HG03442 (cell line): ENCODE data around the gene B3GNT9.

Source experiments
- ATAC-seq: cut with Tn5 transposase; IDR thresholded peaks from one replicate; pipeline ENCODE4 v1.9.1; 2021; ENCODE audit warnings: mild to moderate bottlenecking, moderate library complexity; ENCODE audit not compliant: unreplicated experiment

Gene B3GNT9, protein sequence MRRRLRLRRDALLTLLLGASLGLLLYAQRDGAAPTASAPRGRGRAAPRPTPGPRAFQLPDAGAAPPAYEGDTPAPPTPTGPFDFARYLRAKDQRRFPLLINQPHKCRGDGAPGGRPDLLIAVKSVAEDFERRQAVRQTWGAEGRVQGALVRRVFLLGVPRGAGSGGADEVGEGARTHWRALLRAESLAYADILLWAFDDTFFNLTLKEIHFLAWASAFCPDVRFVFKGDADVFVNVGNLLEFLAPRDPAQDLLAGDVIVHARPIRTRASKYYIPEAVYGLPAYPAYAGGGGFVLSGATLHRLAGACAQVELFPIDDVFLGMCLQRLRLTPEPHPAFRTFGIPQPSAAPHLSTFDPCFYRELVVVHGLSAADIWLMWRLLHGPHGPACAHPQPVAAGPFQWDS

DNA sequence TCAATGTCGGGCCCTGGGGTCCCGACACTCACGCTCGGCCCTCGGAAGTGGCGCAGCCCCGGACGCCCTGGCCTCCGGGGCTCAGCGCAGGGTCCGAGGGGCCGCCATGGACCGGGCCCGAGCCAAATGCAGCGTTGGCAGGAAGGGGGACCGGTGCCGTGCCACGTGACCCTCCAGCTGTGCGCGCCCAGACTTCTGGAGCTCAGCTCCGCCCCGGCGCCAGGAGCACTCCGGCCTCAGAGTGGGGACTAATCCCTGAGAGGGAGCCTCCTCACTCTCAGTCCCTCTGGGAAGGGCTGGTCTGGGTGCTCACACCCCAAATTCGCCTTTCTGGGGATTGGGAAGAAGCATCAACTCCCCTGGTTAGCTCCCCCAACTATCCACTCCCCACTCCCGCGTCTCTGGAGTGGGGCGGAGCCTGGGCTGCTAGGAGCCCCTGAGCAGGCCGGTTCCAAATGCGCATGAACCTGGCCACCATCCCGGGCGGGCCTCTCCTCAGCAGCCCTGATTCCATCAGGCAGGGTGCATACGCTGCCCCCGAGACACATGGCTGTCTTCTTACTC lies at the start of gene B3GNT9:
B3GNT9 (minus strand) TSS at position 166 of the 564 bp plus-strand sequence. CDS start 513 bp downstream, outside the sequence.
- peak; percentile 49 for ATAC-seq

DNA sequence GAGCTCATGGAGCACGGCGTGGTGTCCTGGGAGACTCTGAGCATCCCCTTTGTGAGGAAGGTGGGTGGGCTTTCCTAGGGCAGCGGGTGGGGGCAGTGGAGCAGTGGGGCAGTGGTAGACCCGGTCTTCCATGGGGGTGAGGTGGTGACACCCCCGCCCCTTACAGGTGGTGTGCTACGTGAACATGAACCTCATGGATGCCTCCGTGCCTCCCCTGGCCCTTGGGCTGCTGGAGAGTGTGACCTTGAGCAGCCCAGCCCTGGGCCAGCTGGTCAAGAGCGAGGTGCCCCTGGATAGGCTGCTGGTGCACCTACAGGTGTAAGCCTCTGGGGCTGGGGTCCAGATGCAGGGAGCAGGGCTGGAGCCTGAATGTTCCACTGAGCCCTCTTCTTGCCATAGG lies 49.7 kb upstream of the B3GNT9 start:
- no peak for ATAC-seq

DNA sequence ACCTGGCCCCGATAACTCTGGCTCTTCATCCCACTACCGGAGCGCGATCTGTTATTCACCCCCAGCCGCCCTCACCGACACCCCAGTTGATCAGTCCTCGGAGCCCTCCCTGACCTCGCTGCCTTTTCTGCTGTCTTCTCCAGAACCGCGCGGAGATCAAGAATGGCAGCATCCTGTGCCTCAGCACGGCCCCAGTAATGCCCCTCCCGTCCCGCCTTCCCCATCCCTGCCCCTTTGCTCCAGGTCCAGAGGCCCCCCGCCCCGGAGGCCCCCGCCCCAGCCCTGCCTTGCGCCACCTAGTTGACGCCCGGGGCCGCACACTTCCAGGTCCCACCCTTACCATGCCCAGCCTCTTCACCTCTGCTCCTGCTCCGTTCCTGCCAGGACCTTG lies 49.0 kb upstream of the B3GNT9 start:
- no peak for ATAC-seq

DNA sequence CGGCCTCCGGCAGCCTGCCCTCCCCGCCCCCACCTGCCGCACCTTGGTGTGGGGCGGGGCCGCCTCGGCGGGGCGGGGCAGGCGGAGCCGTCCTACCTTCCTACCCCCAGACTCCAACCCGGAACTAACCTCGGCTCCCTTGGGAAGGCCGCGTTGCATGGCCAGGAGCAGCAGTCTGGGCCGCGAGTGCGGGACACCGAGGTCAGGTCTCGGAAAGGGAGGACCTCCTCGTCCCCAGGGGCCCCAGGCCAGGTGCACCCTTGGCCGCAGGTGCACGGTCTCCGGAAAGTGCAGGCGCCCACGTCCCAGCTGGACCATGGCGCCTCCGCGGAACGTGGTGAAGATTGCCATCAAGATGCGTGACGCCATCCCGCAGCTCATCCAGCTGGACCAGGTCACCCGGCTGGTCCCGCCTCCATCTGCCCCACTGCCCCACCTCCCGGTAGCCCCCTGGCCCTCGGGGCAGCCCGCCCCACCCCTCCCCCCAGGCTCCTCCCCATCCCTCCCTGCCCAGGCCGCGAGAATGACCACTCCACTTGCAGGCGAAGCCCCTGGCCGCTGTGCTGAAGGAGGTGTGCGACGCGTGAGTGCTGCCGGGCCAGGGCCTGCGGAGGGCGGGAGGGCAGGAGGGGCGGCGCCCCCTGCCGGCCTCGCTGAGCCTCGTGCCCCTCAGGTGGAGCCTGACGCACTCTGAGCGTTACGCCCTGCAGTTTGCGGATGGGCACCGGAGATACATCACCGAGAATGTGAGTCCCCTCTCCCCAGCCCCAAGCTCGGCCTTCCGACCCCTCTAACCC lies 48.4 kb upstream of the B3GNT9 start, which contains the start of gene ELMO3:
ELMO3 (plus strand) TSS at position 121 of the 797 bp plus-strand sequence; CDS start at position 317, 196 bp downstream.
- no peak for ATAC-seq

DNA sequence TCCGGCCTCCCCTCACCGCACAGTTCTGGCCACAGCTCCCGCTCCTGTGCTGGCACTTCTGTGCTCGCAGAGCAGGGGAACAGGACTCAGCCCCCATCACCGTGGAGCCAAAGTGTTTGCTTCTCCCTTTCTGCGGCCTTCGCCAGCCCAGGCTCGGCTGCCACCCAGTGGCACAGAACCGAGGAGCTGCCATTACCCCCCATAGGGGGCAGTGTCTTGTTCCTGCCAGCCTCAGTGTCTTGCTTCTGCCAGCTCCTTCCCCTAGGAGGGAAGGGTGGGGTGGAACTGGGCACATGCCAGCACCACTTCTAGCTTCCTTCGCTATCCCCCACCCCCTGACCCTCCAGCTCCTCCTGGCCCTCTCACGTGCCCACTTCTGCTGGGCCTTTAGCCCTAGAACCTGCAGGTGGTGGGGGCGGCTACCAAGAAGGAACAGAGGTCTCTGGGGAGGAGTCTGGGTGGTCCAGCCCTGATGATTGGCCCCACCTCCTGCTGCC lies 47.5 kb upstream of the B3GNT9 start:
- ATAC-seq = no peak

DNA sequence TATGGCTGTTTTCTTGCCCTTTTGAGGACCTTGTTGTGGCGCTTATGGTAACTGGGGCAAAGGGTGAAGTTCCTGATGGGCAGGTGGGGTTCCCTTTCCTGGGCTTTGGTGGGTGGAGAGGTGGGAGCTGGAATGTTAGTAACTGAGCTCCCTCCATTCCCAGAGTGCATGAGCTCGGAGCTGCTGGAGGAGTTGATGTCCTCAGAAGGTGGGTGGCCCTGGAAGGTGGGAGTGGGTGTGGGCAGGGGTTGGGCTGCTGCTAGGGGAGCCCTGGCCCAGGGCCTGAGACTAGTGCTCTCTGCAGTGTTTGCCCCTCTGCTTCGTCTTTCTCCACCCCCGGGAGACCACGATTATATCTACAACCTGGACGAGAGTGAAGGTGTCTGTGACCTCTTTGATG lies 46.9 kb upstream of the B3GNT9 start:
- no peak for ATAC-seq

DNA sequence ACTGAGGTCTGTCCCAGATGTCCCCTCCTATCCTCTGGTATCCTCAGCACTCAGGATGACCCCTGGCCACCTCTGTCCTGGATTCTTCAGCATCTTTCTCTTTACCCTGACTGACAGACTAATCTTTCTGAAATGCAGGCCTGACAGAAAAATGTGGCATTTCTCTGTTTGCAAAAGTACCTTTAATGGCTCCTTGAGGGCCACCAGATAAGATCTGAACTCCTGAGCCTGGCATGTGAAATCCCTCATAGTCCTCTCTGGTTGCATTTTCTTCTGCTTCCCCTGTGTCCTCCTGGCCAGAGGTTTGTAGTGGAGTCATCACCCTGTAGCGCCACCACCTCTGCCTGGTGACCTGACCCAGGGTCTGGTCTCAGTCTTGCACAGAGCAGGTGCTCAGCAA lies 46.1 kb upstream of the B3GNT9 start:
- no peak for ATAC-seq

DNA sequence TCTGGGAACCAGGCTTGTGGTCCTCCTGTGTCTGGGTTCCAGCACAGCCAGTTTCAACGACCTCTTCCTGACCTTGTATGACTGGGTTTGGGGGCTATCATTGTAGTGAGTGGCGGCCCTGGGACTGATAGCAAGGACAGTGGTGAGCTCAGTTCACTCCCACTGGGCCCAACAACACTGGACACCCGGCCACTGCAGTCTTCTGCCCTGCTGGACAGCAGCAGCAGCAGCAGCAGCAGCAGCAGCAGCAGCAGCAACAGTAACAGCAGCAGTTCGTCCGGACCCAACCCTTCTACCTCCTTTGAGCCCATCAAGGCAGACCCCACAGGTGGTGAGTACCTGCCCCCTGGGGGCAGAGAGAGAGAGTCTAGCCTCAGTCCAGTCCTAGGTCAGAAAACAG lies 44.9 kb upstream of the B3GNT9 start:
- no peak for ATAC-seq

DNA sequence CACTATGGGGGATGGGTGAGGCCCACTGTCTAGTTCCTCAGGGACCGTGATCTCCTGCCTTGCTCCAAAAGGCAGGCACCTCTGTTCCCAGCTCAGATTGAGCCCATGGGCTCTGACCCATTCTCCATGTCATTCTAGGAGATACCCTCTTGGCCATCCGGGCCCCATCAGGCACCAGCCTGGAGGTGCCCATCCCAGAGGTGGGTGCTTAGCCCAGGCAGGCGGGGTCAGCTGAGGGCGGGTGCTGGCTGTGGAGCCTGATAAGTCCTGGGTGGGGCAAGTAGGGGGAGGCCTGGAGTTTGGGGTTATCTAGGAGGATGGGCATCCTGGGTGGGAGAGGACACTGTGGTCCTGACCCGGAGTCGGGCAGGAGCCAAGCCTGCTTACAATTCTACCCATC lies 43.5 kb upstream of the B3GNT9 start:
- ATAC-seq = no peak

DNA sequence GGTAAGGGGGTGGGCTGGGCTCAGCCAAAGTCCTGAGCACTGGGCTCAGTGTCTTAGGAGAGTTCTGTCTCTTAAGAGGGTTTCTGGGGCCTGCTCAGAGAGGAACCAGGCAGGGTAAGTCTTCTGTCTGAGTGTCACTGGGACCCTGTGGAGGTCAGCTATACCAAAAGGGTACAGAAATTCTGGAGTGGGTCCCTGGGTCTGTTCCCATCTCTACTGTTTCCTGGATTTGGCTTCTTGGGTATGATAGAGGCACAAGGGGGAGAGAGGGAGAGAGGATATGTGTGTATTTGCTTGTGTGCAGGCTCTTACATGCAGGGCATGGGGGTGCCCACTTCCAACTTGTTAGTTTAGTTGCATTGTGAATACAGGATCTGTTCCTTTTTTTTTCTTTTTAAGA lies 42.7 kb upstream of the B3GNT9 start:
- ATAC-seq = no peak

DNA sequence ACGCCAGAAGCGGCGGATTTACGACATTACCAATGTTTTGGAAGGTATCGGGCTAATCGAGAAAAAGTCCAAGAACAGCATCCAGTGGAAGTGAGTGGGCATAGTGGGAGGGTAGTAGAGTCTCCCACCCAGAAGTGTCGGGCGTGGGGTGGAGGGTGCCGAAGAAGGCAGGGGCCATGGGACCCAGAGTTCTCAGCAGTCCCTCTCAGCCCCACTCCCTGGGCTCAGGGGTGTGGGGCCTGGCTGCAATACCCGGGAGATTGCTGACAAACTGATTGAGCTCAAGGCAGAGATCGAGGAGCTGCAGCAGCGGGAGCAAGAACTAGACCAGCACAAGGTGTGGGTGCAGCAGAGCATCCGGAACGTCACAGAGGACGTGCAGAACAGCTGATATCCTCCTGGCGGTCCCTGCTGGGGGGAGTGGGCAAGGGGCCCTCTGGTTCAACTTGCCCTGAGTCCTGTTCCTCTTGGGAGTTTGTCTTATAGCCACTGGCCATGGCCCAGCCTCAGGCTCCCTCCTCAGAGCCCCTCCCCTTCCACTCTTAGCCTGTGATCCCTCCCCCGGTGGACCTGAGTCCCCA lies 42.1 kb upstream of the B3GNT9 start:
- no peak for ATAC-seq

DNA sequence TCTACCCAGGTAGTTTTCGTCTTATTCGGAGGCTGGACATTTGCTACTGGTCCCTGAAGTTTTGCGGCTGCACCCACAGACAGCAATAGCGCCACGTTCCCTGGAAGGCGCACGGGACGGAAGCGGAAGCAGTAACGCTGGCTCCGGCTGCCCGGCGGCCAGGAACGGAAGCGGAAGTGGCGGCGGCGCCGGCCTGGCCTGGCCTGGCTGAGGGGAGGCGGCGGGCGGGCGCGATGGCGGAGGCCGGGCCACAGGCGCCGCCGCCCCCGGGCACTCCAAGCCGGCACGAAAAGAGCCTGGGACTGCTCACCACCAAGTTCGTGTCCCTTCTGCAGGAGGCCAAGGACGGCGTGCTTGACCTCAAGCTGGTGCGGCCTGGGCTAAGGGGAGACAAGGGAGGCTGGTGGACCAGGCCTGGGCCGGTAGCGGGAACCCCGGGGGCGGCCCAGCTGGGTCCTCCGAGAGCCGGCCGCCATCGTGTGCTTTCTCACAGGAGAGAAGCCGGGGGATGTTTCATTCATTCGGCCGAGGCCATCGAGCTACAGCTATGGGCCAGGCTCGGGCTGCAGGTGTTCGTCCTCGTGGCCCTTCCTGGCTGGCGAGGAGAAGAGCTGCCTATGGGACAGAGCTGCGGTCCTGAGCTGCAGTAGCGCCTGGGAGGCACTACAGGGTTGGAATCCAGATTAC lies 41.3 kb upstream of the B3GNT9 start, which contains the start of gene E2F4:
E2F4 (plus strand) TSS at position 161 of the 687 bp plus-strand sequence; CDS start at position 234, 73 bp downstream.
- peak; percentile 87 for ATAC-seq

DNA sequence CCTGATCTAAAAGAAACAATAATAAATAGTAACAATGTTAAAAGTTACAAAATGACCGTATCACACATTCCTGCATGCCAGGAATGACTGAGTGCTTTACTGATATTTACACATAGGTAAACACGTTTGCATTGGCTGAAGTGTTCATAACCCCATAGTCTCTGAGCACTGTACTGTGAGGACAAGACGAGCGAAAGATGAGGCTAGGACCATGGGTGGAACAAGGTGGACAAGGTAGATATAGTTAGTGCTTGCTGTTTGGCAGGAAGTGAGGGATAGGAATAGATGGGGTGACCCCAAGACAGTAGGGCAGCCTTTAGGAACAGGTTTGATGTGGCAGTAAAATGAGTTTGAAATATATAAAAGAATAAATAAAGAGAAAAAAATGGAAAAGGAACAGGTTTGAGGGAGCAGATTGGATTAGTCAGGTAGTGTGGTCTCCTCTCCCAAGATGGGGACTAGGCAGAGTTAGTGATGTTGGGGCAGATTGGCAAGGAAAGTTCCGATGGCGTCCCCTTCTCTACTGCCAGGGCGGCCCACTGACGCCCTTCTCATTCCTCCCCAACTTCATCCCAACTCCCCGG lies 40.7 kb upstream of the B3GNT9 start:
- no peak for ATAC-seq

DNA sequence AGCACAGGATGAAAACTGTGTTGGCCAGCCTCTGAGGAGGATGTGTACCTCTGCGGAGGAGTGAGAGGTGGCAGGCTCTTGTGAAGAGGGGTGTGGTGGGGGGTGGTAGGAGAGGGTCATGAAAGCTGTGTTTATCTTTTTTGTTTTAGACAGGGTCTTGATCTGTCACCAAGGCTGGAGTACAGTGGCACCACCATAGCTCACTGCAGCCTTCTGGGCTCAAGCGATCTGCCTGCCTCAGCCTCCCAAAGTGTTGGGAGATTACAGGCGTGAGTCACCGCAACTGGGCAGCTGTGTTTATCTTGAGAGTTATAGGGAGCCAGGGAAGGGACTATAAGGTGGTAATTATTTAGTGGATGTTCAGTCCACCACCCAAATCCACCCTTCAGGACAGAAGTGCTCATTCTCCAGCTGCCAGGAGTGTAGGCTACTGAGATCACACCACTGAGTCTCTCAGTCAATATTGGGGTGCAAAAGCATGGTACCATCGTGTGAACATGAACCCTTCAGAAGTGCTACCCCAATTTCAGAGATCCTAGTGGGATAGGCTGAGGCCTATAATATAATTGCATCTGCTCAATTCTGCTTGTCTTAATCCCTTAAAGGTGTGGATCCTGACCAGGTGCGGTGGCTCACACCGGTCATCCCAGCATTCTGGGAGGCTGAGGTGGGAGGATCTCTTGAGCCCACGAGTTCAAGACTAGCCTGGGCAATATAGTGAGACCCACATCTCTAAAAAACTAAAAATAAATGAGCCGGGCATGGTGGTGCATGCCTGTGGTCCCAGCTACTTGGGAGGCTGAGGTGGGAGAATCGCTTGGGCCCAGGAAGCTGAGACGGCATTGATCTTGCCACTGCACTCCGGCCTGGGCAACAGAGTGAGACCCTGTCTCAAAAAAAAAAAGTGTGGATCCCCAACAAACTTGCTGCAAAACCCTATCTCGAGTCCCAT lies 39.9 kb upstream of the B3GNT9 start:
- no peak for ATAC-seq

DNA sequence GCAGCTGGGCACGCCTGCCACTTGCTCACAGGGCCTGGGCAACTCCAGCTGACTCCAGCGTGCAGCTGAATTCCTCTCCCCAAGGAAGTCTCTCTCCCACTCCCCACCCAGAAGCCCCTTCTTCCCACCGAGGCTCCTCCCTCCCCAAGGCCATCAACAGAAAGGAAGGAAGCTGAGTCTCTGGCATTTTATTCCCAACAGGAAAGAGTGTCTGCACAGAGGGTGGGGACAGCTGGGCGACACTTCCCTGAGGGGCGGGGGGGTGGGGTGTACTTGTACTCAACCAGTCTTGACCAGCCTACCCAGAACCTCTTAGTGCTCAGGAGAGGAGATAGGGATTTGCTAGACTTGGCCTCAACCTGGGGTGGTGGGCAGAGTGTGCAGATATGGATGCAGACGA lies 39.2 kb upstream of the B3GNT9 start, which contains the start of gene EXOC3L1:
EXOC3L1 (minus strand) TSS at position 96 of the 400 bp plus-strand sequence. CDS start 460 bp downstream, outside the sequence.
- ATAC-seq = no peak

DNA sequence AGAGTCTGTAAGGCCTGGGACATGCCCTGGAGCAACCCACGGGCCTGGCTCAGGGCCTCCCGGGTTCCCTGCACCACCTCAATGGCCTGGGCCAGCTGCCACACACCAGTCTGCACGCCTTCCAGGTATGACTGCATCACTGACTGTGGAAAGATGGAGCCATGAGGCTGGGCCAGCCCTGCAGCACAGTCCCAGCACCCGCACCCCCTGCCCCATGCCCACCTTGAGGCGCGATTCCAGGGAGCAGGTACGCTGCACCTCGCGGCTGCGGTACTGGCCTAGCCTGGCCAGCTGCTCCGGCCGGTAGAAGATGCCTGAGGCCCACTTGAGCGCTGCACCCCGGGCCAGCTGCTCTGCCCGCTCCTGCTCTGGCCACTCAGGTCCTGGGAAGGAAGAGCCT lies 38.0 kb upstream of the B3GNT9 start:
- ATAC-seq = no peak

DNA sequence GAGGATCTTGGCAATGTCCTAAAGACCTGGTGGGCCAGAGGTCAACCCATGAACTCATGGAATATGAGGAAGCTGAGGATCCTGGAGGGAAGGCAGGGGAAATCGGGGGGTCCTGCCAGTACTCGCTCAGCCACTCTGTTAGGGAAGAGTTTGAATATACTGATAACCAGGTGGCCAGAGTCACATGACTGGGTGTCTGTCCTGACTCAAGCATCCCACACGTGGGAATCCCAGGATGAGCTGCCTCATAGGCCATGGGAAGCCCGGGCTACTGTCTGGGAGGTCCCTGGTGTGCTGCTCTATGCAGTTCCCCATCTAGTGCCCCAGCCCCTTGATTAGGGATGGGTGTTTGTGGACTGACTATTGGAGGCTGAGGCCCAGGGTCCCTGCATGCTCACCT lies 37.5 kb upstream of the B3GNT9 start:
- no peak for ATAC-seq

DNA sequence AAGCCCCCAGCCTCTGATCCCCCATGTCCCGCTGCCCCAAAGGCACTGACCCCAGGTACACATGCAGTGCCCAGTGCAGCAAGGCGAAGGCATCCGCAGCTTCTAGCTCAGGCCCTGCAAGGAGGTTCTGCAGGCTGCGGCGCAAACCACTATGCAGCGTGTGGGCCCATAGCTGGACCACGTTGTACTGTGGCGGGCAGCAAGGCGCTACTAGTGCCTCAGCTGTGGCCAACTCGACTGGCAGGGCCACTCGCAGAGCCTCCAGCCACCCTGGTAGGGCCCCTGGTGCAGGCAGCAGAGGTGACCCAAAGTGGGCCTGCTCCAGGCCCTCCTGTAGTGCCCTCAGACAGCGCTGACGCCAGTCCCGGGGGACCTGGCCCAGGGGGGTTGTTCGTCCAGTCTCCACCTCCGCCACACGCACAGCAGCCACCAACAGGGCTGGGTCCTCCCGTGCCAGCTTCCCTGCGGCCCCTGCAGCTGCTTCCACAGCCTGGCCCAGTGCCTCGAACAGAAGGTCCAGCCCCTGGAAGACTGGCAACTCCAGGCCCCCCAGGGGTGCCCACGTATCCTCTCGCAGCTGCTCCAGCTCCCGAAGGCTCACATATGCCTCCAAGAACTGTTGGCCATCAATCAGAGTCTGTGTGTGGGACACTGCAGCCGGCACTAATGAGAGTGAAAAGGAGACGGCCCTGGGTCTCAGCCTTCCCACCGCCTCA lies 36.5 kb upstream of the B3GNT9 start:
- ATAC-seq = no peak
